OCI-LY1 (cell line): ENCODE data around the gene KREMEN1.

Experiments
- H2AFZ ChIP-seq: fragments of 200-600 bp; sonication (generic), shearing (Covaris generic); 2 replicates; pipeline ENCODE4 v1.6.0; 2014; ENCODE audit warnings: antibody characterized with exemption, mild to moderate bottlenecking, low read length
- H3F3A ChIP-seq: fragments of 200-600 bp; sonication (generic), shearing (Covaris generic); 2 replicates; pipeline ENCODE4 v1.6.0; 2014; ENCODE audit warnings: mild to moderate bottlenecking, antibody characterized with exemption, low read length, moderate library complexity; ENCODE audit not compliant: insufficient read depth
- H3K27ac ChIP-seq: fragments of 200-600 bp; sonication (generic); 2 replicates; pipeline ENCODE4 v1.5.1; 2014; ENCODE audit warnings: low read length, mixed run types, mild to moderate bottlenecking, low read depth; ENCODE audit not compliant: poor library complexity, severe bottlenecking
- H3K27me3 ChIP-seq: fragments of 200-600 bp; sonication (generic); 2 replicates; pipeline ENCODE4 v1.6.0; 2014; ENCODE audit warnings: antibody characterized with exemption, mild to moderate bottlenecking, low read length, moderate library complexity; ENCODE audit not compliant: insufficient read depth
- H3K36me3 ChIP-seq: fragments of 200-600 bp; sonication (generic); 2 replicates; pipeline ENCODE4 v1.6.1; 2014; ENCODE audit warnings: mild to moderate bottlenecking, antibody characterized with exemption, low read length, moderate library complexity, mixed read lengths; ENCODE audit not compliant: insufficient read depth
- H3K4me1 ChIP-seq: fragments of 200-600 bp; sonication (generic); 2 replicates; pipeline ENCODE4 v1.5.1; 2014; ENCODE audit warnings: mild to moderate bottlenecking, low read length, moderate library complexity; ENCODE audit not compliant: insufficient read depth, severe bottlenecking
- H3K4me2 ChIP-seq: fragments of 200-600 bp; sonication (generic), shearing (Covaris generic); 2 replicates; pipeline ENCODE4 v1.6.1; 2014; ENCODE audit warnings: low read length
- H3K4me3 ChIP-seq: fragments of 200-600 bp; sonication (generic); 2 replicates; pipeline ENCODE4 v1.5.1; 2014; ENCODE audit warnings: low read length, low read depth, mild to moderate bottlenecking, mixed read lengths; ENCODE audit not compliant: poor library complexity, severe bottlenecking
- H3K79me2 ChIP-seq: fragments of 200-600 bp; shearing (Covaris generic); 2 replicates; pipeline ENCODE4 v1.6.1; 2016; ENCODE audit warnings: mixed run types, low read length, mixed read lengths; ENCODE audit not compliant: insufficient read depth
- H3K9ac ChIP-seq: fragments of 200-600 bp; sonication (generic), shearing (Covaris generic); 2 replicates; pipeline ENCODE4 v1.6.1; 2014; ENCODE audit warnings: mild to moderate bottlenecking, low read length, mixed read lengths
- H3K9me2 ChIP-seq: fragments of 200-600 bp; sonication (generic), shearing (Covaris generic); 2 replicates; pipeline ENCODE4 v1.6.1; 2014; ENCODE audit warnings: low read depth, mild to moderate bottlenecking, low read length, mixed read lengths
- H3K9me3 ChIP-seq: fragments of 200-600 bp; shearing (Covaris generic); 2 replicates; pipeline ENCODE4 v1.6.1; 2014; ENCODE audit warnings: low read length, mixed read lengths
- H4K20me1 ChIP-seq: fragments of 200-600 bp; sonication (generic), shearing (Covaris generic); 2 replicates; pipeline ENCODE4 v1.6.0; 2016; ENCODE audit warnings: mild to moderate bottlenecking, low read length; ENCODE audit not compliant: insufficient read depth
- CTCF ChIP-seq: fragments of 200-600 bp; sonication (generic), shearing (Covaris generic); IDR thresholded peaks from 2 replicates; pipeline ENCODE4 v1.5.1; 2017; ENCODE audit warnings: mild to moderate bottlenecking, antibody characterized with exemption, low read length, moderate library complexity, mixed read lengths
- EZH2 ChIP-seq: fragments of 200-600 bp; sonication (generic), shearing (Covaris generic); IDR thresholded peaks from 2 replicates; pipeline ENCODE4 v1.8.0; 2017; ENCODE audit warnings: borderline replicate concordance, mixed run types, mild to moderate bottlenecking, antibody characterized with exemption, low read length, moderate library complexity, mixed read lengths

The KREMEN1 gene

GRCh38 chr22:29092243-29092642 is 19.4 kb downstream of the KREMEN1 start:
- H3K9me2 ChIP-seq = no peaks in the 10 kb centered on the region
- no peaks in the 10 kb centered on the region for H3K9me3 ChIP-seq
- H3K27ac ChIP-seq = no peak overlapping the region
- H3K4me2 ChIP-seq = no peak overlapping the region
- no peaks in the 10 kb centered on the region for H3K27me3 ChIP-seq
- TF ChIP-seq CTCF = no peak
- no peak for TF ChIP-seq EZH2
- H2AFZ ChIP-seq = no peak overlapping the region
- no peaks in the 10 kb centered on the region for H3K4me1 ChIP-seq
- H3K4me3 ChIP-seq = no peak overlapping the region
- no peaks in the 10 kb centered on the region for H3K36me3 ChIP-seq
- no peak overlapping the region for H3K9ac ChIP-seq
- H3K79me2 ChIP-seq = no peaks in the 10 kb centered on the region
- no peaks in the 10 kb centered on the region for H3F3A ChIP-seq
- no peaks in the 10 kb centered on the region for H4K20me1 ChIP-seq

- no peaks in the 10 kb centered on the region for H3K9me3 ChIP-seq
- H3K27me3 ChIP-seq = no peaks in the 10 kb centered on the region
- H3K4me1 ChIP-seq = no peaks in the 10 kb centered on the region
- no peaks in the 10 kb centered on the region for H3K9me2 ChIP-seq
- no peak for TF ChIP-seq CTCF
- no peak for TF ChIP-seq EZH2
- H3K4me2 ChIP-seq = no peak overlapping the region
- H3F3A ChIP-seq = no peaks in the 10 kb centered on the region
- H3K36me3 ChIP-seq = no peaks in the 10 kb centered on the region
- H3K4me3 ChIP-seq = no peak overlapping the region
- no peaks in the 10 kb centered on the region for H4K20me1 ChIP-seq
- H3K79me2 ChIP-seq = no peaks in the 10 kb centered on the region
- no peak overlapping the region for H3K9ac ChIP-seq
- no peak overlapping the region for H2AFZ ChIP-seq
- no peak overlapping the region for H3K27ac ChIP-seq
Observed at GRCh38 chr22:29093030-29093429, 20.2 kb downstream of the KREMEN1 start.

- H3K9me2 ChIP-seq = no peaks in the 10 kb centered on the region
- no peaks in the 10 kb centered on the region for H3K79me2 ChIP-seq
- no peaks in the 10 kb centered on the region for H3K9me3 ChIP-seq
- no peak overlapping the region for H3K4me2 ChIP-seq
- H3K27me3 ChIP-seq = peaks cover 2% of the 10 kb centered on the region; the same call in 1 of the 2 replicates
- H3K4me1 ChIP-seq = no peaks in the 10 kb centered on the region
- no peak overlapping the region for H2AFZ ChIP-seq
- H3F3A ChIP-seq = no peaks in the 10 kb centered on the region
- no peaks in the 10 kb centered on the region for H4K20me1 ChIP-seq
- no peak overlapping the region for H3K4me3 ChIP-seq
- H3K27ac ChIP-seq = no peak overlapping the region
- no peaks in the 10 kb centered on the region for H3K36me3 ChIP-seq
- no peak for TF ChIP-seq CTCF
- no peak for TF ChIP-seq EZH2
- H3K9ac ChIP-seq = no peak overlapping the region
Observed at GRCh38 chr22:29093501-29094300, 20.9 kb downstream of the KREMEN1 start.
